Activated T-cell treated with anti-CD3 and anti-CD28 coated beads for 48 hours (primary cell): Measurements from ENCODE around the gene ATP5F1D.
"Not testable (repeated sequence)": the region's sequence is repeated elsewhere in the genome, so short reads cannot be mapped to it uniquely, and the experiment has no call there.

Experiments used
- DNase-seq: peaks from one replicate; pipeline ENCODE4 v3.0.0-alpha.2; 2020; ENCODE audit warnings: low read depth

ATP5F1D gene

GRCh38 chr19:1241417-1242095 lies at the start of gene ATP5F1D:
ATP5F1D (plus strand) TSS chr19:1241751; CDS start chr19:1241851, 100 bp downstream.
- DNase-seq, result peak; percentile 93

- DNase-seq, result no peak
These were observed 42.0 kb upstream of the ATP5F1D start for GRCh38 chr19:1199531-1199930.

GRCh38 chr19:1200614-1201013 lies 40.9 kb upstream of the ATP5F1D start:
- DNase-seq, result not testable (repeated sequence)

GRCh38 chr19:1205114-1206099 lies 36.1 kb upstream of the ATP5F1D start, which contains the start of gene STK11:
STK11 (plus strand) TSS chr19:1205778; CDS start chr19:1206914, 1,136 bp downstream.
- peak; percentile 100 for DNase-seq

GRCh38 chr19:1206150-1206863 lies 35.2 kb upstream of the ATP5F1D start:
- DNase-seq, result no peak

- no peak for DNase-seq
These were observed 34.6 kb upstream of the ATP5F1D start for GRCh38 chr19:1206864-1207450.

GRCh38 chr19:1208830-1209229 lies 32.7 kb upstream of the ATP5F1D start:
- DNase-seq, result not testable (repeated sequence)

- no peak for DNase-seq
These were observed 31.4 kb upstream of the ATP5F1D start for GRCh38 chr19:1210227-1210538.

GRCh38 chr19:1211494-1212234 lies 29.9 kb upstream of the ATP5F1D start:
- no peak for DNase-seq

GRCh38 chr19:1213391-1214286 lies 27.9 kb upstream of the ATP5F1D start:
- DNase-seq, result no peak

- DNase-seq, result no peak
These were observed 27.2 kb upstream of the ATP5F1D start for GRCh38 chr19:1214299-1214861.

GRCh38 chr19:1214862-1215731 lies 26.5 kb upstream of the ATP5F1D start:
- no peak for DNase-seq

- no peak for DNase-seq
These were observed 24.8 kb upstream of the ATP5F1D start for GRCh38 chr19:1216756-1217155.

- no peak for DNase-seq
These were observed 24.2 kb upstream of the ATP5F1D start for GRCh38 chr19:1217366-1217765.

- no peak for DNase-seq
These were observed 22.6 kb upstream of the ATP5F1D start for GRCh38 chr19:1218751-1219567.

- no peak for DNase-seq
These were observed 21.6 kb upstream of the ATP5F1D start for GRCh38 chr19:1219786-1220476.

GRCh38 chr19:1220477-1220930 lies 21.0 kb upstream of the ATP5F1D start:
- DNase-seq, result no peak
